ENCODE data around the gene SERBP1. TPM values are rescaled to one million over a fixed set of nuclear protein-coding genes. Genes with fewer than 3 reads are reported as not detected.

Gene SERBP1
- total RNA-seq, 1 experiment from 2014 or later = 447 TPM

DNA sequence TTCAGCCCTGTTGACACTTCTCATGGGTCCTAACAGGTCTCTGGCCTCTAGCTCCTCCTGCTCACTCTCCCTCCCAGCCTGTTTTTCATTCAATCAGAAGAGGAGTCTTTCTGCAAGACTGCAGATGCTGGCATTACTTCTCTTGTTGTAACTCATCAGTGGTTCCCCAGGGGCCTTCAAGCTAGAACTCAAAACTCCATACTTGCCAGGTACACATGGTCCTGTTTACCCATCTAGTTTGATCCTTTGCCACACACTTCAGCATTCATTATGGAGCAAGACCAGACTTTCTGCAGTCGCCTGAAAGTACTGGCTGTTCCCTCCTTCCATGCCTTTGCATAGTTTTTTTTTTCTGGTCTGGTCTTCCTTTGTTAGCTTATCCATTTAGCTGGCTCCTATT, 47.9 kb downstream of the SERBP1 start:
- TF ChIP-seq, protein P1, sequence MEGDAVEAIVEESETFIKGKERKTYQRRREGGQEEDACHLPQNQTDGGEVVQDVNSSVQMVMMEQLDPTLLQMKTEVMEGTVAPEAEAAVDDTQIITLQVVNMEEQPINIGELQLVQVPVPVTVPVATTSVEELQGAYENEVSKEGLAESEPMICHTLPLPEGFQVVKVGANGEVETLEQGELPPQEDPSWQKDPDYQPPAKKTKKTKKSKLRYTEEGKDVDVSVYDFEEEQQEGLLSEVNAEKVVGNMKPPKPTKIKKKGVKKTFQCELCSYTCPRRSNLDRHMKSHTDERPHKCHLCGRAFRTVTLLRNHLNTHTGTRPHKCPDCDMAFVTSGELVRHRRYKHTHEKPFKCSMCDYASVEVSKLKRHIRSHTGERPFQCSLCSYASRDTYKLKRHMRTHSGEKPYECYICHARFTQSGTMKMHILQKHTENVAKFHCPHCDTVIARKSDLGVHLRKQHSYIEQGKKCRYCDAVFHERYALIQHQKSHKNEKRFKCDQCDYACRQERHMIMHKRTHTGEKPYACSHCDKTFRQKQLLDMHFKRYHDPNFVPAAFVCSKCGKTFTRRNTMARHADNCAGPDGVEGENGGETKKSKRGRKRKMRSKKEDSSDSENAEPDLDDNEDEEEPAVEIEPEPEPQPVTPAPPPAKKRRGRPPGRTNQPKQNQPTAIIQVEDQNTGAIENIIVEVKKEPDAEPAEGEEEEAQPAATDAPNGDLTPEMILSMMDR (conservative IDR thresholded peaks at IDR 0.05; ENCODE audit: low read depth, low read length) = no peak
- TF ChIP-seq EZH2 (IDR thresholded peaks at IDR 0.05; ENCODE audit: borderline replicate concordance, low read depth, low read length, poor library complexity, severe bottlenecking) = no peak
- DNase-seq (ENCODE audit: low spot score) = no peak
- ChIA-PET POLR2A (ENCODE audit: low non-redundant PET) (no interaction called here), CTCF (interaction anchor here (0.7 kb wide), 1 partner anchor 15 kb away, joined by 4 read pairs; no protein-coding TSS in a partner anchor)
- Histone ChIP-seq H3K27me3 (replicated peaks; ENCODE audit: insufficient read depth, low read depth, low read length, poor library complexity) (no peaks in the 10 kb centered on the region), H3K4me1 (ENCODE audit: insufficient read depth, low read length, poor library complexity, severe bottlenecking) (no peaks in the 10 kb centered on the region), H3K4me3 (ENCODE audit: low read depth, low read length, poor library complexity, severe bottlenecking) (no peak overlapping the region), H3K27ac (ENCODE audit: low read depth, low read length, poor library complexity, severe bottlenecking) (no peak overlapping the region), H3K36me3 (ENCODE audit: insufficient read depth, low read length, poor library complexity, severe bottlenecking) (peaks cover 3% of the 10 kb centered on the region), H3K9me3 (ENCODE audit: low read depth, low read length, poor library complexity, severe bottlenecking) (peaks cover 6% of the 10 kb centered on the region)
- BruUV-seq (replicated peaks) = no TSS peak
- intact Hi-C loops (cut with micrococcal nuclease; ENCODE audit: unreplicated experiment) = no loop called here

DNA sequence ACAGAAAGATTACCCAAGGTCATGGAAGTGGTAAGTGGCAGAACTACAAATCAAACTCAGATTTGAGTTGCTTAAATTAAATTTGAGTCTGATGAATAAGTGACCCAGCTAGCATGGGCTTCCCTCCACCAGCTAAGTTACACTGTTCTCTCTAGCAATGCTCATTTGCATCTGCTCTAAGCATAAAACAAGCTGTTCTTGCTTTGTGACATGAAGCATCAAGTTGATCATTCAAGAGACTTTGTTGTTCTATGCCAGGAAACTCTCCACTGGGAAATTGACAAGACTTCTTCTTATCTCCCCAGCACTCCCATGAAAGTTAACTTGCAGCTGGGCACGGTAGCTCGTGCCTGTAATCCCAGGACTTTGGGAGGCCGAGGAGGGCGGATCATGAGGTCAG, 49.0 kb downstream of the SERBP1 start:
- no peak for DNase-seq (ENCODE audit: low spot score)
- Histone ChIP-seq H3K27me3 (replicated peaks; ENCODE audit: insufficient read depth, low read depth, low read length, poor library complexity) (no peaks in the 10 kb centered on the region), H3K27ac (ENCODE audit: low read depth, low read length, poor library complexity, severe bottlenecking) (no peak overlapping the region), H3K9me3 (ENCODE audit: low read depth, low read length, poor library complexity, severe bottlenecking) (peaks cover 6% of the 10 kb centered on the region), H3K36me3 (ENCODE audit: insufficient read depth, low read length, poor library complexity, severe bottlenecking) (peaks cover 3% of the 10 kb centered on the region), H3K4me1 (ENCODE audit: insufficient read depth, low read length, poor library complexity, severe bottlenecking) (no peaks in the 10 kb centered on the region), H3K4me3 (ENCODE audit: low read depth, low read length, poor library complexity, severe bottlenecking) (no peak overlapping the region)
- intact Hi-C loops (cut with micrococcal nuclease; ENCODE audit: unreplicated experiment) = no loop called here
- POLR2A ChIA-PET (ENCODE audit: low non-redundant PET) = no interaction called here
- BruUV-seq (replicated peaks) = no TSS peak
- CTCF ChIA-PET = no interaction called here
- TF ChIP-seq, protein P1 (conservative IDR thresholded peaks at IDR 0.05; ENCODE audit: low read depth, low read length) = no peak
- no peak for TF ChIP-seq EZH2 (IDR thresholded peaks at IDR 0.05; ENCODE audit: borderline replicate concordance, low read depth, low read length, poor library complexity, severe bottlenecking)

DNA sequence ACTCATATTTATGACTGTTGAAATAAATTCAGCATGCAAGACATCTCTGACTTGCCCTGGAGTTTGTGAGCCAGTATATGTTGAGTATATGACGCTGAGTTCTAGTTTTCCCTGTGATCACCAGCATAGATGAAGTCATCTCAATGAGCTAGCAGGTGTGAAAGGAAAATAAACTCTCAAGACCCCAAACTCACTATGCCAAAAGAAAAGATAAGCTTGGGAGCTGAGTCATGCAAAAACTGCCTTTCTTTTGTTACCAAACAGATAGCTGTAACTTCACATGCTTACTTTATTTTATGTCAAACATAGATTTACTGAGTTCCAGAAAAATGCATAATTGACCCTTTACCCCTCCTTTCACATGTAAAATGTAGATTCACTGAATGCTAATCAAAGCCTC, 52.9 kb downstream of the SERBP1 start:
- no peaks in the 10 kb centered on the region for H3K27me3 ChIP-seq (replicated peaks; ENCODE audit: insufficient read depth, low read depth, low read length, poor library complexity)
- no peaks in the 10 kb centered on the region for H3K36me3 ChIP-seq (ENCODE audit: insufficient read depth, low read length, poor library complexity, severe bottlenecking)
- DNase-seq (ENCODE audit: low spot score) = no peak
- no peaks in the 10 kb centered on the region for H3K9me3 ChIP-seq (ENCODE audit: low read depth, low read length, poor library complexity, severe bottlenecking)
- H3K27ac ChIP-seq (ENCODE audit: low read depth, low read length, poor library complexity, severe bottlenecking) = no peak overlapping the region
- ChIA-PET CTCF (no interaction called here), POLR2A (ENCODE audit: low non-redundant PET) (no interaction called here)
- H3K4me3 ChIP-seq (ENCODE audit: low read depth, low read length, poor library complexity, severe bottlenecking) = no peak overlapping the region
- intact Hi-C loops (cut with micrococcal nuclease; ENCODE audit: unreplicated experiment) = no loop called here
- TF ChIP-seq, protein P1 (conservative IDR thresholded peaks at IDR 0.05; ENCODE audit: low read depth, low read length) = no peak
- no peak for TF ChIP-seq EZH2 (IDR thresholded peaks at IDR 0.05; ENCODE audit: borderline replicate concordance, low read depth, low read length, poor library complexity, severe bottlenecking)
- no peaks in the 10 kb centered on the region for H3K4me1 ChIP-seq (ENCODE audit: insufficient read depth, low read length, poor library complexity, severe bottlenecking)
- BruUV-seq (replicated peaks) = no TSS peak

Measured in A673 (cell line).